B cell (primary cell): ENCODE data around the gene AHCY. TPM values are rescaled to one million over a fixed set of nuclear protein-coding genes. Genes with fewer than 3 reads are reported as not detected.

ENCODE experiments used
- ATAC-seq: fragments of 200-7000 bp; cut with Tn5 transposase; one replicate; pipeline ENCODE4 v1.10.0; 2021; ENCODE audit warnings: low read depth, mild to moderate bottlenecking, moderate number of reproducible peaks, moderate library complexity
- CTCF ChIA-PET: fragments of 350-600 bp; sonication (Branson Sonifier 250); formaldehyde crosslinking; loops from one replicate; lab custom pipeline; 2021; ENCODE audit warnings: antibody characterized with exemption, inconsistent platforms; lab: Charles Lee
- POLR2A ChIA-PET: fragments of 350-600 bp; sonication (Branson Sonifier 250); formaldehyde crosslinking; loops from one replicate; lab custom pipeline; 2021; ENCODE audit warnings: antibody characterized with exemption; lab: Charles Lee
- DNase-seq: peaks from one replicate; pipeline ENCODE4 v3.0.0; 2013
- H2AFZ ChIP-seq: 2 replicates; pipeline ENCODE4 v1.6.1; 2012; ENCODE audit warnings: mild to moderate bottlenecking, low read depth, low read length; ENCODE audit not compliant: insufficient read depth, poor library complexity, severe bottlenecking
- H3K27ac ChIP-seq, 2 donors: 1 replicate in 1 of 2; 2 replicates in 1 of 2; pipeline ENCODE4 v1.5.1; 2012 to 2013; ENCODE audit warnings: low read length in 2 of 2, mild to moderate bottlenecking in 2 of 2, moderate library complexity in 1 of 2
- H3K27me3 ChIP-seq, 4 experiments: fragments of 200-600 bp in 1 of 4; sonication (generic) in 1 of 4; replicated peaks in 1 of 4; 1 replicate in 2 of 4; 2 replicates in 2 of 4; pipeline versions ENCODE4 v1.6.1 to v1.7.0; 2013 to 2016; ENCODE audit warnings: low read length in 3 of 4, mild to moderate bottlenecking in 2 of 4, mixed read lengths in 1 of 4, moderate library complexity in 1 of 4; ENCODE audit not compliant: insufficient read depth in 4 of 4, control insufficient read depth in 3 of 4; ENCODE audit errors: control extremely low read depth in 1 of 4
- H3K36me3 ChIP-seq, 2 experiments: replicated peaks in 1 of 2; 1 replicate in 1 of 2; 2 replicates in 1 of 2; pipeline versions ENCODE4 v1.6.1 to v1.7.1; 2013; ENCODE audit warnings: low read length in 1 of 2; ENCODE audit not compliant: insufficient read depth in 2 of 2, control insufficient read depth in 1 of 2; ENCODE audit errors: control extremely low read depth in 1 of 2, extremely low read depth in 1 of 2
- H3K4me1 ChIP-seq, 2 donors: fragments of 200-600 bp in 1 of 2; sonication (generic) in 1 of 2; 1 replicate in 1 of 2; 2 replicates in 1 of 2; pipeline versions ENCODE4 v1.5.1 to v1.6.1; 2013 to 2017; ENCODE audit warnings: low read length in 2 of 2; ENCODE audit not compliant: control insufficient read depth in 2 of 2, insufficient read depth in 2 of 2
- H3K4me2 ChIP-seq: replicated peaks from 2 replicates; pipeline ENCODE3; 2012; ENCODE audit warnings: mild to moderate bottlenecking, low read depth, low read length; ENCODE audit not compliant: poor library complexity, severe bottlenecking
- H3K4me3 ChIP-seq, 5 experiments: fragments of 200-600 bp in 1 of 5; sonication (generic) in 1 of 5; 1 replicate in 3 of 5; 2 replicates in 2 of 5; pipeline versions ENCODE4 v1.5.1 to v1.7.0; 2011 to 2016; ENCODE audit warnings: low read length in 4 of 5, mild to moderate bottlenecking in 4 of 5, low read depth in 2 of 5, control low read depth in 1 of 5, moderate library complexity in 1 of 5; ENCODE audit not compliant: insufficient read depth in 1 of 5; ENCODE audit errors: control extremely low read depth in 1 of 5, extremely low read depth in 1 of 5
- H3K79me2 ChIP-seq: fragments of 200-600 bp; sonication (generic); one replicate; pipeline ENCODE4 v1.6.0; 2016; ENCODE audit warnings: low read length; ENCODE audit not compliant: control insufficient read depth, insufficient read depth
- H3K9ac ChIP-seq: fragments of 200-600 bp; sonication (generic); 2 replicates; pipeline ENCODE4 v1.6.1; 2017; ENCODE audit warnings: mild to moderate bottlenecking, low read length, moderate library complexity
- H3K9me3 ChIP-seq, 3 donors: one replicate each; pipeline versions ENCODE4 v1.6.1 to v1.7.1; 2013; ENCODE audit warnings: low read length in 2 of 3; ENCODE audit not compliant: control insufficient read depth in 2 of 3, insufficient read depth in 1 of 3; ENCODE audit errors: control extremely low read depth in 1 of 3
- H4K20me1 ChIP-seq: 2 replicates; pipeline ENCODE4 v1.6.0; 2012; ENCODE audit warnings: mild to moderate bottlenecking, low read length; ENCODE audit not compliant: insufficient read depth, control insufficient read depth, poor library complexity, severe bottlenecking
- H3K27ac Mint-ChIP-seq: one replicate; pipeline ENCODE4 v1.8.0; 2021; ENCODE audit warnings: mixed read lengths
- H3K27me3 Mint-ChIP-seq: one replicate; pipeline ENCODE4 v1.8.0; 2021; ENCODE audit warnings: mixed read lengths
- H3K4me1 Mint-ChIP-seq: one replicate; pipeline ENCODE4 v1.8.0; 2021; ENCODE audit warnings: mixed read lengths
- H3K4me3 Mint-ChIP-seq: one replicate; pipeline ENCODE4 v1.8.0; 2021; ENCODE audit warnings: mixed read lengths
- H3K9me3 Mint-ChIP-seq: one replicate; pipeline ENCODE4 v1.8.0; 2022; ENCODE audit warnings: mixed read lengths; ENCODE audit not compliant: insufficient read depth
- CTCF ChIP-seq: fragments of 200-600 bp; IDR thresholded peaks from one replicate; pipeline ENCODE4 v1.8.0; 2022; ENCODE audit warnings: antibody characterized with exemption, mild to moderate bottlenecking
- EZH2 ChIP-seq: IDR thresholded peaks from 2 replicates; pipeline ENCODE4 v1.6.1; 2012; ENCODE audit warnings: borderline replicate concordance, low read depth, mild to moderate bottlenecking, moderate library complexity, low read length; ENCODE audit not compliant: insufficient read depth, poor library complexity, severe bottlenecking
- WGBS: methylation state at CpG from one replicate; pipeline ENCODE4 v1.1.5; 2013; ENCODE audit warnings: missing lambda C conversion rate; ENCODE audit not compliant: insufficient coverage; 5-methylcytosine and 5-hydroxymethylcytosine counted together
- intact Hi-C: fragments of 100-400 bp; cut with micrococcal nuclease; formaldehyde crosslinking; loops from one replicate; pipeline ENCODE4 v1.10.0; 2022
- polyA plus RNA-seq: library from polyadenylated mRNA; depleted of rRNA; stranded (reverse); fragments of >200 nt; gene quantifications from 2 replicates; pipeline ENCODE4 v1.2.3, GENCODE V29; 2012
- total RNA-seq, 2 donors: library from RNA; stranded (reverse); fragments of 120-200 nt in 1 of 2; gene quantifications; 1 replicate in 1 of 2; 2 replicates in 1 of 2; pipeline versions ENCODE4 v1.2.3 to v1.2.4, GENCODE V29; 2013 to 2022

The AHCY gene
- total and polyA plus RNA-seq, 2 donors (not counting 1 experiment from before 2014, with no cell fraction given), result 43.6 to 44.0 TPM

GRCh38 chr20:34312024-34312460 lies 8.9 kb upstream of the AHCY start:
- no peaks in the 10 kb centered on the region for H3K36me3 ChIP-seq
- no peak for TF ChIP-seq EZH2
- no peak for TF ChIP-seq CTCF
- Mint-ChIP-seq H3K4me1 (peaks cover 16% of the 10 kb centered on the region), H3K9me3 (no peaks in the 10 kb centered on the region), H3K27me3 (peaks cover 13% of the 10 kb centered on the region), H3K27ac (no peak overlapping the region), H3K4me3 (peak overlapping the region; percentile 39)
- WGBS, result 17% methylated on average over 6 of the region's 11 CpGs
- ChIA-PET POLR2A (interaction anchor here (0.6 to 0.7 kb wide), 2 partner anchors 218 to 226 kb away, joined by 3 to 8 read pairs; no protein-coding TSS in a partner anchor), CTCF (interaction anchor here (0.5 to 5.0 kb wide), 70 partner anchors 9 to 1522 kb away, joined by 3 to 135 read pairs (median 5); partner anchors contain the start of genes AHCY, DYNLRB1, ITCH and TP53INP2)
- H3K4me3 ChIP-seq, result no peak overlapping the region
- ATAC-seq (no peak), DNase-seq (no peak)
- peaks cover 0 to 18% (median 13%) of the 10 kb centered on the region in 4 experiments for H3K27me3 ChIP-seq
- H3K27ac ChIP-seq, result no peak overlapping the region
- peaks cover 0 to 3% (median 0%) of the 10 kb centered on the region in 3 donors for H3K9me3 ChIP-seq
- H3K4me1 ChIP-seq, result peaks cover 17 to 20% of the 10 kb centered on the region in 2 donors
- peak overlapping the region; percentile 55 for H3K4me2 ChIP-seq
- peak overlapping the region; percentile 29 for H3K9ac ChIP-seq
- no peaks in the 10 kb centered on the region for H3K79me2 ChIP-seq
- H2AFZ ChIP-seq, result peak overlapping the region; percentile 56
- intact Hi-C loops, result loop anchor here (1.0 to 5.0 kb wide), 9 partner anchors 9 to 649 kb away; partner anchors contain the start of genes AHCY, DYNLRB1 and ITCH
- H4K20me1 ChIP-seq, result no peaks in the 10 kb centered on the region
